Measurements from ENCODE around the gene PTPRT.

GRCh38 chr20:42401613-42402012 lies 788.1 kb downstream of the PTPRT start:
- TF ChIP-seq EP300 (IDR thresholded peaks at IDR 0.05; ENCODE audit: borderline replicate concordance in 1 of 2, low read depth in 1 of 2, low read length in 1 of 2), result no peak
- TF ChIP-seq MEF2A (IDR thresholded peaks at IDR 0.05; ENCODE audit: borderline replicate concordance, low read depth), result no peak
- TF ChIP-seq SMC3 (IDR thresholded peaks at IDR 0.05; ENCODE audit: low read depth, low read length), result no peak
- TF ChIP-seq CTCF (IDR thresholded peaks at IDR 0.05), result no peak
- no peak for TF ChIP-seq TAF1 (IDR thresholded peaks at IDR 0.05; ENCODE audit: borderline replicate concordance, low read depth, low read length)
- no peak for TF ChIP-seq FOXM1 (IDR thresholded peaks at IDR 0.05; ENCODE audit: low read depth)
- no peak; the same call in 1 of the 2 replicates for TF ChIP-seq RAD21 (IDR thresholded peaks at IDR 0.05; ENCODE audit: low read length)
- no peak for TF ChIP-seq USF2 (IDR thresholded peaks at IDR 0.05; ENCODE audit: borderline replicate concordance, low read depth, low read length)
- no peak for TF ChIP-seq MXI1 (IDR thresholded peaks at IDR 0.05; ENCODE audit: low read depth, low read length)
- no peak for TF ChIP-seq REST (IDR thresholded peaks at IDR 0.05; ENCODE audit: low read depth, low read length)
- TF ChIP-seq ZBTB33 (IDR thresholded peaks at IDR 0.05; ENCODE audit: borderline replicate concordance, low read depth), result no peak
- no peak for TF ChIP-seq POLR2AphosphoS5 (IDR thresholded peaks at IDR 0.05; ENCODE audit: low read depth, low read length)
- no peak for TF ChIP-seq RFX5 (IDR thresholded peaks at IDR 0.05; ENCODE audit: low read length)

Data from SK-N-SH (cell line).